ENCODE measurements around the gene TDO2.

Gene TDO2

DNA sequence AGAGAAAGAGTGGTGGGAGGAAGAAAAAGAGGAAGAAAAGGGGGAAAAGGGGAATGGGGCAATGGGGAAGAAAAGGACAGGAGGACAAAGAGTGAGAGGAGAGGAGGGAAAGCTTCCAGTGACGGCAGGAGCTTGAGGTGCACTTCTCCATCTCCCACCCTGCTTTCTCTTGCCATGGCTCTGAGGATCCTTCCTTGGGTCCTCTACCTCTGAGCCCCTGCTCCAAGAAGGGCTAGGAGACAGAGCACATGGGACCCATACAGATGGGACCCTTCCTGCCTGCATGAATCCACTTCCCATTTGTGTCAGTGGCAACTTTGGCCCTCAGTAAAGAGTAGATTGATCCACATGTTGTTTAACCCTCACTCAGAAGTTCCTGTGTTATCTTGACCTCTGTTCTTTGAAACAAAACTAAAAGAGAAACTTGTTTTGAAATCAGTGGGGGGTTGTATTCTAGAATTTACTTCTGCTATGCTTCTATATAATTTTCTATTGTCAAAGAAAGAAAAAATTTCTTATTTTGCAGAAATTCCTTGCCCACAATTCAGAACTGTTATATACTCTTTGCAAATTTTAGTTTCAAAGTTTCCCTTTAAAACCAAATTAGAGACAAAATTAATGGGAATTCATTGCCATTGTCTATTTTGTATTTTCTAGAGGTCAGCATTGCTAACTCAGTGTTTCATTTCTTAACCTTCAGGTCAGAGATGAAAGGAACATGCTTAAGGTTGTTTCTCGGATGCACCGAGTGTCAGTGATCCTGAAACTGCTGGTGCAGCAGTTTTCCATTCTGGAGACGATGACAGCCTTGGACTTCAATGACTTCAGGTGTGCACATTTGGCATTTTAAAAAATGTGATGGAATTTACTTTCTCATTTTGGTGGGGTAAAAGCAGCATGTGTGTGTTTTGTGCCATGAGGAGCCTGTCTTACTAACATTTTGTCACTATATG lies 5.0 kb downstream of the TDO2 start:
- Mint-ChIP-seq H3K36me3 (ENCODE audit: low read depth) (no peaks in the 10 kb centered on the region), H3K27ac (peak overlapping the region in 1 of 3 experiments; percentile 86), H3K27me3 (ENCODE audit: low read depth) (no peaks in the 10 kb centered on the region), H3K4me3 (no peak overlapping the region), H3K9me3 (no peaks in the 10 kb centered on the region), H3K4me1 (peaks cover 26% of the 10 kb centered on the region)
- no peak for TF ChIP-seq CTCF (IDR thresholded peaks at IDR 0.05; ENCODE audit: unreplicated experiment in 3 of 3)

GRCh38 chr4:155909615-155910226 lies 6.2 kb downstream of the TDO2 start:
- peaks cover 18% of the 10 kb centered on the region for H3K4me1 Mint-ChIP-seq
- H3K27me3 Mint-ChIP-seq (ENCODE audit: low read depth): no peaks in the 10 kb centered on the region
- no peak overlapping the region for H3K4me3 Mint-ChIP-seq
- H3K27ac Mint-ChIP-seq: no peak overlapping the region
- H3K9me3 Mint-ChIP-seq: no peaks in the 10 kb centered on the region
- no peak for TF ChIP-seq CTCF (IDR thresholded peaks at IDR 0.05; ENCODE audit: unreplicated experiment in 3 of 3)
- no peaks in the 10 kb centered on the region for H3K36me3 Mint-ChIP-seq (ENCODE audit: low read depth)

GRCh38 chr4:155911905-155912304 lies 8.4 kb downstream of the TDO2 start:
- H3K4me3 Mint-ChIP-seq: no peak overlapping the region
- no peak overlapping the region for H3K27ac Mint-ChIP-seq
- TF ChIP-seq CTCF (IDR thresholded peaks at IDR 0.05; ENCODE audit: unreplicated experiment in 3 of 3): no peak
- peaks cover 13% of the 10 kb centered on the region for H3K4me1 Mint-ChIP-seq
- no peaks in the 10 kb centered on the region for H3K36me3 Mint-ChIP-seq (ENCODE audit: low read depth)
- no peaks in the 10 kb centered on the region for H3K9me3 Mint-ChIP-seq
- H3K27me3 Mint-ChIP-seq (ENCODE audit: low read depth): no peaks in the 10 kb centered on the region

GRCh38 chr4:155914782-155915181 lies 11.3 kb downstream of the TDO2 start:
- no peaks in the 10 kb centered on the region for H3K9me3 Mint-ChIP-seq
- H3K36me3 Mint-ChIP-seq (ENCODE audit: low read depth): no peaks in the 10 kb centered on the region
- no peaks in the 10 kb centered on the region for H3K27me3 Mint-ChIP-seq (ENCODE audit: low read depth)
- no peak overlapping the region for H3K4me3 Mint-ChIP-seq
- no peak for TF ChIP-seq CTCF (IDR thresholded peaks at IDR 0.05; ENCODE audit: unreplicated experiment in 3 of 3)
- peak overlapping the region; percentile 11 to 78 (median 48) for H3K27ac Mint-ChIP-seq
- H3K4me1 Mint-ChIP-seq: peaks cover 7% of the 10 kb centered on the region

DNA sequence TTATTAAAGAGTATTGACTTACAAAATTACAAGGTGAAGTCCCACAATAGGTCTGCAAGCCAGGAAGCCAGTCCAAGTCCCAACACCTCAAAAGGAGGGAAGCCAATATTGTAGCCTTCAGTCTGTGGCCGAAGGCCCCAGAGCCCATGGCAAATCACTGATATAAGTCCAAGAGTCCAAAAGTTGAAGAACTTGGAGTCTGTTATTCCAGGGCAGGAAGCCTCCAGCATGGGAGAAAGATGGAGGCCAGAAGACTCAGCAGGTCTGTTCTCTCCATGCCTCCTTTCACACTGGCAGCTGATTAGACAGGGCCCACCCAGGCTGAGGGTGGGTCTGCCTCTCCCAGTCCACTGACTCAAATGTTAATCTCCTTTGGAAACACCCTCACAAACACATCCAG lies 18.1 kb downstream of the TDO2 start:
- no peak overlapping the region for H3K27ac Mint-ChIP-seq
- no peaks in the 10 kb centered on the region for H3K27me3 Mint-ChIP-seq (ENCODE audit: low read depth)
- H3K36me3 Mint-ChIP-seq (ENCODE audit: low read depth): no peaks in the 10 kb centered on the region
- H3K4me1 Mint-ChIP-seq: no peaks in the 10 kb centered on the region
- no peak overlapping the region for H3K4me3 Mint-ChIP-seq
- no peaks in the 10 kb centered on the region for H3K9me3 Mint-ChIP-seq
- no peak for TF ChIP-seq CTCF (IDR thresholded peaks at IDR 0.05; ENCODE audit: unreplicated experiment in 3 of 3)

Data from nephron (organoid).